GM20000 (cell line): Measurements from ENCODE around the gene PPP1R3G.
"Not testable (repeated sequence)": the region's sequence is repeated elsewhere in the genome, so short reads cannot be mapped to it uniquely, and the experiment has no call there.

Source experiments
- DNase-seq: peaks from one replicate; pipeline ENCODE4 v3.0.0; 2012; ENCODE audit warnings: low spot score
- TF ChIP-seq, protein P1 (sequence below): IDR thresholded peaks from 2 replicates; pipeline ENCODE4 v1.5.1; 2012; ENCODE audit warnings: mild to moderate bottlenecking, control low read depth; ENCODE audit errors: extremely low read depth, missing control alignments

Gene PPP1R3G

GRCh38 chr6:5059036-5059896 lies 25.9 kb upstream of the PPP1R3G start:
- TF ChIP-seq, protein P1, sequence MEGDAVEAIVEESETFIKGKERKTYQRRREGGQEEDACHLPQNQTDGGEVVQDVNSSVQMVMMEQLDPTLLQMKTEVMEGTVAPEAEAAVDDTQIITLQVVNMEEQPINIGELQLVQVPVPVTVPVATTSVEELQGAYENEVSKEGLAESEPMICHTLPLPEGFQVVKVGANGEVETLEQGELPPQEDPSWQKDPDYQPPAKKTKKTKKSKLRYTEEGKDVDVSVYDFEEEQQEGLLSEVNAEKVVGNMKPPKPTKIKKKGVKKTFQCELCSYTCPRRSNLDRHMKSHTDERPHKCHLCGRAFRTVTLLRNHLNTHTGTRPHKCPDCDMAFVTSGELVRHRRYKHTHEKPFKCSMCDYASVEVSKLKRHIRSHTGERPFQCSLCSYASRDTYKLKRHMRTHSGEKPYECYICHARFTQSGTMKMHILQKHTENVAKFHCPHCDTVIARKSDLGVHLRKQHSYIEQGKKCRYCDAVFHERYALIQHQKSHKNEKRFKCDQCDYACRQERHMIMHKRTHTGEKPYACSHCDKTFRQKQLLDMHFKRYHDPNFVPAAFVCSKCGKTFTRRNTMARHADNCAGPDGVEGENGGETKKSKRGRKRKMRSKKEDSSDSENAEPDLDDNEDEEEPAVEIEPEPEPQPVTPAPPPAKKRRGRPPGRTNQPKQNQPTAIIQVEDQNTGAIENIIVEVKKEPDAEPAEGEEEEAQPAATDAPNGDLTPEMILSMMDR = no peak
- DNase-seq = no peak

- not testable (repeated sequence) for DNase-seq
These were observed 24.7 kb upstream of the PPP1R3G start for GRCh38 chr6:5060439-5060838.

- TF ChIP-seq, protein P1 = no peak
- no peak for DNase-seq
These were observed 24.0 kb upstream of the PPP1R3G start for GRCh38 chr6:5061152-5061551.

GRCh38 chr6:5063617-5064016 lies 21.5 kb upstream of the PPP1R3G start:
- TF ChIP-seq, protein P1 = no peak

DNA sequence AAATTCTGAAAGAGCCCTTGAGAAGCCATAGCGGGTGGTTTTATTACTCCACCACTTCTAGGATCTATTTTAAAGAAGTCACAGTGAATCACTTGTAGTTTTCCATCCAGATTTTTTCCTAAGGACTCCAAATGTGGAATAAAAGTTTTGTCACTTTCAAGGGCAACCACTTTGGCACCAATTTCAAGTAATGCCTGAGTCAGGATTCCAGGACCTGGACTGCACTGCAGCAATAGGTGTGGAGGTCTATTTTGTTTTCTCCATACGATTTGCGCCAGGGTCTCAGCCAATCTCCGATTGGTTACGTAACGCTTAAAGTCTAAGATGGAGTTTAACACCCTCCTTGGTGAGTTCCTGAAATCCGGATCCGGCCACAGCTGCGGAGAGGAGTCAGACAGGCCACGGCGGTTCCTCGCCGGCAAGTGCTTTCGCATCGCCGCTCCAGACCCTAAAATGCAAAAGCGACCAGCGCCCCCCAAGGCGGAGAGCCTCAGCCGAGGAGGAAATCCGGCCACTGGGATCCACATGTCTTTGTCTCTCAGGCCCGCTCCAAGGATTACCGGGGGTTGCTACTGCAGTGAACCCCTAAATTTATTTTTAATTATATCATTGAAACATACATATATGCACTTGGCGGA lies 18.6 kb upstream of the PPP1R3G start:
- TF ChIP-seq, protein P1 = no peak
- no peak for DNase-seq

More at GRCh38 chr6:5063617-5064016, 21.5 kb upstream of the PPP1R3G start:
- no peak for DNase-seq

- DNase-seq = no peak
- TF ChIP-seq, protein P1 = no peak
These were observed 17.8 kb upstream of the PPP1R3G start for GRCh38 chr6:5067305-5067704.

DNA sequence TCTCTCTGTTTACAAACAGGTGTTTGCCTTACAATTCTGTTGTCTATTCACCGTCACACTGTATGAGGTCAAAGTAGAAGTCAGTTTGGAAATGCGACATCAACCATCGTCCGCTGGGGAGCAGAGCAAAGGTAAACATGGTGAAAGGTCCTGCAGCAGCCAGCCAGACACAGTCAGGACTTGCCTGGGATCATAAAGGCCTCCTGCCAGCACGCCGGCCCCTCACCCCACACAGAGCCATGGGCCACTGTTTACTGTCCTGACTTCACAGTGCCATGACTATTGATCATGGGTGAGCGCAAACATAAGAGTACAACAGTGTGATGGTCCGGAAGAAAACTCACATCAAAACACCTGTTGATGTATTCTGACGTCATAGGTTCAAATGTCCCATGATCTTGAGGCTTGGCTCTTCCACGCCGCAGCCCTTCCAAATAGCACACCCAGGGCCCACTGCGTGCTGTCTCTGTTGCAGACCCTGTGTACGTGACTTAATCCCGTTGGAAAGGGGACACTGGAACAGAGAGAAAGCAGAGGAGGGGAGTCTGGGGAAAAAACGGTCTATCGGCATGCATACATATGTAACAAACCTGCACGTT lies 16.9 kb upstream of the PPP1R3G start:
- DNase-seq = no peak

More for the DNA sequence above, 16.9 kb upstream of the PPP1R3G start:
- TF ChIP-seq, protein P1 = no peak
